Measurements from ENCODE around the gene GOLPH3.
"Not testable (repeated sequence)": the region's sequence is repeated elsewhere in the genome, so short reads cannot be mapped to it uniquely, and the experiment has no call there.

GOLPH3 gene

DNA sequence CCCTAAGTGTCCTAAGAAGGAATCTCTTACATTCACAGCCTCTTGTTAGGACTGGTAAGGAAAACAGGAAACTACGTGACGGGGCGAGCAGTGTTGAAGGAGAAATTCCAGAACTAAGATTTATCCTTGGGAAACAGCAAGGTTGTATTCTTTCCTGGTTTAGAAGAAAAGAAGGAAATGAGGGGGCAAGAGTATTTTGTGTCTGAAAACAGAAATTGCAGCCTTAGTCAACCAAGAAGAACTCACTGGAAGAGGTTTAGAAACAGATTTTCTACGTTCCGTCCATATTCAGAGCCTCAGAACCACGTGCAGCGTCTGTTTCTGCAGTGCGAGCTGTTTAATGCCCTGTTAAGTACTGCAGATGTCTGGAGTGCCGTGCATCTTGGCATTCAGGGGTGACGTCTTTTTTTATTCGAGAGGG lies 75.2 kb downstream of the GOLPH3 start:
- DNase-seq (ENCODE audit: low read depth), result no peak

DNA sequence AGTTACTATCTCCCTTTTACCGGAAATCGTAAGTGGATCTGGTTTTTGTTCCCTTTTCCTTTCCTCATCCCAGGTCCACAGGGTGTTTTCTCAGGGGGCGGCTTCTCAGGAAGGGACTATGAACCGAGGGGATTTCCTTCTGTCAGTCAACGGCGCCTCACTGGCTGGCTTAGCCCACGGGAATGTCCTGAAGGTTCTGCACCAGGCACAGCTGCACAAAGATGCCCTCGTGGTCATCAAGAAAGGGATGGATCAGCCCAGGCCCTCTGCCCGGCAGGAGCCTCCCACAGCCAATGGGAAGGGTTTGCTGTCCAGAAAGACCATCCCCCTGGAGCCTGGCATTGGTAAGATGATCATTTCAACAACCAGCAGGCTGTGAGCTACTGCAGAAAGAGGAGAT lies 75.8 kb downstream of the GOLPH3 start:
- no peak for DNase-seq (ENCODE audit: low read depth)

DNA sequence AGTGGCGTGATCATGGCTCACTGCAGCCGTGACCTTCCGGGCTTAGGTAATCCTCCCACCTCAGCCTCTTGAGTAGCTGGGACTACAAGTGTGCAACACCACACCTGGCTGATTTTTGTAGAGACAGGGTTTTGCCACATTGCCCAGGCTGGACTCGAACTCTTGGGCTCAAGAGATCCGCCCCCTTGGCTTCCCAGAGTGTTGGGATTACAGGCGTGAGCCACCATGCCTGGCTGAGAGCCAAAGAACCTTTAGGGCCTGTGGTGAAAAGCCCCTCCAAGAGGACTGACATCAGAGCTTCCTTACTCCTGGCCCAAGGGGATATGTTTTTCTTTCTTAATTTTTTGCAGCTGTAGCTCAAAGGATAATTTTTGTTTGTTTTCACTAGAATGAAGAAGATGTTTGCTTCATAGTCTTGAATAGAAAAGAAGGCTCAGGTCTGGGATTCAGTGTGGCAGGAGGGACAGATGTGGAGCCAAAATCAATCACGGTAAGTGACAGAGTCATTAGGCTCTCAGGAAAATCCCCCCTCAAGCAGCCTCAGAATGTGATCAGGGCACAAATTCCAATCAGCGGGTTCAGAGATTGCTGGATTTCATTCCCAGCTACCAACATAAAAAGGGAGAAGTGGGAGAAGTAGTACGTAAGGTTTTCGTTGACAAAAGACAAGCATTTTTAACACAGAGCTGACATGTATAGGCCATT lies 77.1 kb downstream of the GOLPH3 start:
- no peak for DNase-seq (ENCODE audit: low read depth)

DNA sequence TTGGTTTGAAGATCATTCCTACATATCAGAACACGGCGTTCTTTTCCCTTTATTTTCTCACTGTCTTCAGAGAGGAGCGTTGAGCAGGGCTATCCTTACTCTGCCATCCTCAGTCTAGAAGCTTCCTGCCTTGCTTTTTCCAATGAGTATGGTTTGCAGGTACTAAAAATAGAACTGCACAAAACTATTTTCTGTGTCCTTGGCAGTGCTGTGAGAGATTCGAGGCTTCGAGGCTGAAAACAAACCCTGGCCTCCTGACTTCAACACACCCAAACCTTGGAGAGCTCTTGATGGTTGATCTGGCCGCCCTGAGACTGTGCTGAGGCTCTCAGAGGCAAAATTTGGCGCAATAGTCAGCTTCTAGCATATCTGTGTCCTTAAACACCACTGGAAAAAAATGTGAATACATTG lies 78.9 kb downstream of the GOLPH3 start:
- no peak for DNase-seq (ENCODE audit: low read depth)

DNA sequence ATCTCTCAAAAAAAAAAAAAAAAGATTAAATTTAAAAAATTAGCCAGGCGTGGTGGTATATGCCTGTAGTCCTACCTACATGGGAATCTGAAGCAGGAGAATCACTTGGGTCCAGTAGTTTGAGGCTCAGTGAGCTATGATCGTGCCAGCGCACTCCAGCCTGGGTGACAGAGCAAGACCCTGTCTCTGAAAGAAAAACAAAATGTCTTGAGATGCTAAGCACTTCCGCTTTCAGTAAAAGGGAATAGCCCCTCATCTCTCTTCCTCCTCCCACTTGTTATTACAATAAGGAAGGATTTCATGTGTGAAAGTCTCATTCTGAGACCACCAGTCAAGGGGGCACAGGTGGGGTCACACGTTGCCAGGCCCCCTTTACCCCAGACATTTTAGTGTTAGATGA lies 79.4 kb downstream of the GOLPH3 start:
- no peak for DNase-seq (ENCODE audit: low read depth)

DNA sequence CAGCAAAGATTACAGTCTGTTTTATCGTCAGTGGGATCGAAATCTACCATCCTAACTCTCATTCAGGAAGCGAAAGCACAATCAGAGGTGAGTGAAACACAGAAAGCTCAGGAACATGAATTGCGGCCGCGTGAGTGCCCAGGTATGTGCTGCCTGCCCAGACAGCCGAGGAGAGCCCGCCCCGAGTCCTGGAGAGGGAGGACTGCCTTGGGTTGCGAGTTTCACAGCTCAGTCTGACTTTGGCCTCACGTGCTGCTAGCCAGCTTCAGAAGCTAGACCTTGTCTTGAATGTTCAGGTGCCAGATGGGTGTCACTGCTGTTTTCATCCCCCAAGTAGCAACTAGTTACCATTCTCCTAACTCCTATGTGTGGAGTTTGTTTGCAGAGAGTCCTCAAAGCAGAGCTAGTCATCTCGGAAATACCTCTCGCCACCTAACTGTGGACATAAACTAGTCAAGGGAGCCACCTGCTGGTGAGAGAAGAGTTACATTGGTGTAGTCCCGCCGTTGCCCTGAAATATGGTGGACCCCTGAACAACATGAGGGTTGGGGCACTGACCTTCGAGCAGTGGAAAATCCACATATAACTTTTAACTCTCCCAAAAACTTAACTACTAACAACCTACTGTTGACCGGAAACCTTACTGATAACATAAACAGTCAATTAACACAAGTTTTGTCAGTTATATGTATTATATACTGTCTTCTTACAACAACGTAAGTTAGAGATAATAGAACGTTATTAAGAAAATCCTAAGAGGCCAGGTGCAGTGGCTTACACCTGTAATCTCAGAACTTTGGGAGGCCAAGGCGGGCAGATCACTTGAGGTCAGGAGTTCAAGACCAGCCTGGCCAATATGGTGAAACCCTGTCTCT lies 80.9 kb downstream of the GOLPH3 start:
- peak; percentile 59 for DNase-seq (ENCODE audit: low read depth)

DNA sequence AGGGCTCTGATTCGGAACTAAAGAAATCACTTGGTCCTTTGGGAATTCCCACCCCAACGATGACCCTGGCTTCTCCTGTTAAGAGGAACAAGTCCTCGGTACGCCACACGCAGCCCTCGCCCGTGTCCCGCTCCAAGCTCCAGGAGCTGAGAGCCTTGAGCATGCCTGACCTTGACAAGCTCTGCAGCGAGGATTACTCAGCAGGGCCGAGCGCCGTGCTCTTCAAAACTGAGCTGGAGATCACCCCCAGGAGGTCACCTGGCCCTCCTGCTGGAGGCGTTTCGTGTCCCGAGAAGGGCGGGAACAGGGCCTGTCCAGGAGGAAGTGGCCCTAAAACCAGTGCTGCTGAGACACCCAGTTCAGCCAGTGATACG lies 83.4 kb downstream of the GOLPH3 start:
- no peak for DNase-seq (ENCODE audit: low read depth)

DNA sequence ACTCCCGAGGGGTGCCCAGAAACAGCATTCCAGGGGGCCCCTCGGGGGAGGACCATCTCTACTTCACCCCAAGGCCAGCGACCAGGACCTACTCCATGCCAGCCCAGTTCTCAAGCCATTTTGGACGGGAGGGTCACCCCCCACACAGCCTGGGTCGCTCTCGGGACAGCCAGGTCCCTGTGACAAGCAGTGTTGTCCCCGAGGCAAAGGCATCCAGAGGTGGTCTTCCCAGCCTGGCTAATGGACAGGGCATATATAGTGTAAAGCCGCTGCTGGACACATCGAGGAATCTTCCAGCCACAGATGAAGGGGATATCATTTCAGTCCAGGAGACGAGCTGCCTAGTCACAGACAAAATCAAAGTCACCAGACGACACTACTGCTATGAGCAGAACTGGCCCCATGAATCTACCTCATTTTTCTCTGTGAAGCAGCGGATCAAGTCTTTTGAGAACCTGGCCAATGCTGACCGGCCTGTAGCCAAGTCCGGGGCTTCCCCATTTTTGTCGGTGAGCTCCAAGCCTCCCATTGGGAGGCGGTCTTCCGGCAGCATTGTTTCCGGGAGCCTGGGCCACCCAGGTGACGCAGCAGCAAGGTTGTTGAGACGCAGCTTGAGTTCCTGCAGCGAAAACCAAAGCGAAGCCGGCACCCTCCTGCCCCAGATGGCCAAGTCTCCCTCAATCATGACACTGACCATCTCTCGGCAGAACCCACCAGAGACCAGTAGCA lies 83.9 kb downstream of the GOLPH3 start:
- DNase-seq (ENCODE audit: low read depth), result no peak

DNA sequence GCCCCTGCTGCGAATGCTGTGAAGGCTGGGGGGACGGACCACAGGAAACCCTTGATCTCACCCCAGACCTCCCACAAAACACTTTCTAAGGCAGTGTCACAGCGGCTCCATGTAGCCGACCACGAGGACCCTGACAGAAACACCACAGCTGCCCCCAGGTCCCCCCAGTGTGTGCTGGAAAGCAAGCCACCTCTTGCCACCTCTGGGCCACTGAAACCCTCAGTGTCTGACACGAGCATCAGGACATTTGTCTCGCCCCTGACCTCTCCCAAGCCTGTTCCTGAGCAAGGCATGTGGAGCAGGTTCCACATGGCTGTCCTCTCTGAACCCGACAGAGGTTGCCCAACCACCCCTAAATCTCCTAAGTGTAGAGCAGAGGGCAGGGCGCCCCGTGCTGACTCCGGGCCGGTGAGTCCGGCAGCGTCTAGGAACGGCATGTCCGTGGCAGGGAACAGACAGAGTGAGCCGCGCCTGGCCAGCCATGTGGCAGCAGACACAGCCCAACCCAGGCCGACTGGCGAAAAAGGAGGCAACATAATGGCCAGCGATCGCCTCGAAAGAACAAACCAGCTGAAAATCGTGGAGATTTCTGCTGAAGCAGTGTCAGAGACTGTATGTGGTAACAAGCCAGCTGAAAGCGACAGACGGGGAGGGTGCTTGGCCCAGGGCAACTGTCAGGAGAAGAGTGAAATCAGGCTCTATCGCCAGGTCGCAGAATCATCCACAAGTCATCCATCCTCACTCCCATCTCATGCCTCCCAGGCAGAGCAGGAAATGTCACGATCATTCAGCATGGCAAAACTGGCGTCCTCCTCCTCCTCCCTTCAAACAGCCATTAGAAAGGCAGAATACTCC lies 84.7 kb downstream of the GOLPH3 start:
- DNase-seq (ENCODE audit: low read depth), result no peak

DNA sequence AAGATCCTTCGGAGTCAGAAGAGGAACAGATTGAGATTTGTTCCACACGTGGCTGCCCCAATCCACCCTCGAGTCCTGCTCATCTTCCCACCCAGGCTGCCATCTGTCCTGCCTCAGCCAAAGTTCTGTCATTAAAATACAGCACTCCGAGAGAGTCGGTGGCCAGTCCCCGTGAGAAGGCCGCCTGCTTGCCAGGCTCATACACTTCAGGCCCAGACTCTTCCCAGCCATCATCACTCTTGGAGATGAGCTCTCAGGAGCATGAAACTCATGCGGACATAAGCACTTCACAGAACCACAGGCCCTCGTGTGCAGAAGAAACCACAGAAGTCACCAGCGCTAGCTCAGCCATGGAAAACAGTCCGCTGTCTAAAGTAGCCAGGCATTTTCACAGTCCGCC lies 85.9 kb downstream of the GOLPH3 start:
- DNase-seq (ENCODE audit: low read depth), result no peak

DNA sequence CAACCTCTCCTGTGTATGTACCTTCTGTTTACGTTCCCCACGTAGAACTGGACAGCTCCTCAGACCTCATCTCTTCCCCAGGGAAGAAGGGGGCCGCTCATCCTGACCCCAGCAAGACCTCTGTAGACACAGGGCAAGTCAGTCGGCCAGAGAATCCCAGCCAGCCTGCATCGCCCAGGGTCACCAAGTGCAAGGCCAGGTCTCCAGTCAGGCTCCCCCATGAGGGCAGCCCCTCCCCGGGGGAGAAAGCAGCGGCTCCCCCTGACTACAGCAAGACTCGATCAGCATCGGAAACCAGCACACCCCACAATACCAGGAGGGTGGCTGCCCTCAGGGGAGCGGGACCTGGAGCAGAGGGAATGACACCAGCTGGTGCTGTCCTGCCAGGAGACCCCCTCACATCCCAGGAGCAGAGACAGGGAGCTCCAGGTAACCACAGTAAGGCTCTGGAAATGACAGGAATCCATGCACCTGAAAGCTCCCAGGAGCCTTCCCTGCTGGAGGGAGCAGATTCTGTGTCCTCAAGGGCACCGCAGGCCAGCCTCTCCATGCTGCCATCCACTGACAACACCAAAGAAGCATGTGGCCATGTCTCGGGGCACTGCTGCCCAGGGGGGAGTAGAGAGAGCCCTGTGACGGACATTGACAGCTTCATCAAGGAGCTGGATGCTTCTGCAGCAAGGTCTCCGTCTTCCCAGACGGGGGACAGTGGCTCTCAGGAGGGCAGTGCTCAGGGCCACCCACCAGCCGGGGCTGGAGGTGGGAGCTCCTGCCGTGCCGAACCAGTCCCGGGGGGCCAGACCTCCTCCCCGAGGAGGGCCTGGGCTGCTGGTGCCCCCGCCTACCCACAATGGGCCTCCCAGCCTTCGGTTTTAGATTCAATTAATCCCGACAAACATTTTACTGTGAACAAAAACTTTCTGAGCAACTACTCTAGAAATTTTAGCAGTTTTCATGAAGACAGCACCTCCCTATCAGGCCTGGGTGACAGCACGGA lies 86.7 kb downstream of the GOLPH3 start:
- no peak for DNase-seq (ENCODE audit: low read depth)

DNA sequence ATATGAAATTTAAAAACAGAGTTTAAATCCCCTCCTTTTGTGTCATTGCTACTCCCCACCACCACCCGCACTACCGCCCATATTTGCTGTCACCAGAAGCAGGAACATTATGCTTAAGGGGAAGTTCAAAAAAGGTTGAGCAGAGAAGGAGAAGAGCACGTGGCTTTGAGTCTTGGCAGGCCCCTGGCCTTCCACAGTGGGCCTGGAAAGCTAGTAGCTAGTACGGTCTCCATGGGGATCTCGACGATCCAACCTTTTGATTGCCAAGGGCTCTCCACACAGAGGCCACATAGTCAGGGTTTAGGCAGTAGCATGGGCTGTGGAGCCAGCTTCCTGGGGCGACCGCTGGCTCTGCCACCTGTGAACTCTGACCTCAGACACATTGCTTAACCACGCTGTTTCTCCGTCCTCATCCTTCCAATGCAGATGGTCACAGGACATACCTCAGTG lies 90.1 kb downstream of the GOLPH3 start:
- no peak for DNase-seq (ENCODE audit: low read depth)

DNA sequence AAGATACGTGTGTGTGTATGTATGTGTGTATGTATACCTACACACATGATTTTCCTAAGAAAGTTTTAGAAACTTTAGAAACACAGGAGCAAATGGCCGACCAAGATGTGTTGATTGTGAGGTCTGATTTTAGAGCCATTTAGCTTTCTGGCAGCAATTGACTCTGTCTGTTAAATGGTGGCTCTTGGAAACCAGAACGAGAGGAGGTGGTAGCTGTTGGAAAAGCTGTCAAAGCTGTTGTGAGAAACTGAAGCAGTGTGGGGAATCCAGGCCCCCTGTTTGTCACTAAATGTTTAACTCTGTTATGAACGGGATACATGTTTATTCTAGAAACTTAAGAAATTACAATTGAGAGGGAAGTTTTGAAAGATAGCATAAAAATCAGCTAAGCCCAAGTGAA lies 91.4 kb downstream of the GOLPH3 start:
- DNase-seq (ENCODE audit: low read depth), result no peak

DNA sequence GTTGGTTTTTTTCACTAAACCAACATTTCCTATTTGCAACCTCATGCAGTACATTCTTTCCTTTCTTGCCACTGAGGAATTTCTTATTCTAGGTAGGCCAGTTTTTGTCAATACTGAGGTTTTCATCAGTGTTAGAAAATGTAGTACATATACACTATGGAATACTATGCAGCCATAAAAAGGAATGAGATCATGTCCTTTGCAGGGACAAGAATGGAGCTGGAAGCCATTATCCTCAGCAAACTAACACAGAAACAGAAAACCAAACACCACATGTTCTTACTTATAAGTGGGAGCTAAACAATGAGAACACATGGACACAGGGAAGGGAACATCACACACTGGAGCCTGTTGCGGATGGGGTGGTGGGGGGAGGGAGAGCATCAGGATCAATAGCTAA lies 93.6 kb downstream of the GOLPH3 start:
- DNase-seq (ENCODE audit: low read depth), result not testable (repeated sequence)

DNA sequence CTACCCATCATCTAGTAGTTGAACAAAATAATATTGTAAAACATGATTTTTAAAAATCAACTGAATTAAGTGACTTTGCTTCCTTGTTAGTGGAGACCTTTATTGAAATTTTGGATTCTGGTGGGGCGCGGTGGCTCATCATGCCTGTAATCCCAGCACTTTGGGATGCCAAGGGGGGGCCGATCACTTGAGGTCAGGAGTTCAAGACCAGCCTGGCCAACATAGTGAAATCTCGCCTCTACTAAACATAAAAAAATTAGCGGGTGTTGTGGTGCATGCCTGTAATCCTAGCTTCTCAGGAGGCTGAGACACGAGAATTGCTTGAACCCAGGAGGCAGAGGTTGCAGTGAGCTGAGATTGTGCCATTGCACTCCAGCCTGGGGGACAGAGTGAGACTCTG lies 95.3 kb downstream of the GOLPH3 start:
- not testable (repeated sequence) for DNase-seq (ENCODE audit: low read depth)

DNA sequence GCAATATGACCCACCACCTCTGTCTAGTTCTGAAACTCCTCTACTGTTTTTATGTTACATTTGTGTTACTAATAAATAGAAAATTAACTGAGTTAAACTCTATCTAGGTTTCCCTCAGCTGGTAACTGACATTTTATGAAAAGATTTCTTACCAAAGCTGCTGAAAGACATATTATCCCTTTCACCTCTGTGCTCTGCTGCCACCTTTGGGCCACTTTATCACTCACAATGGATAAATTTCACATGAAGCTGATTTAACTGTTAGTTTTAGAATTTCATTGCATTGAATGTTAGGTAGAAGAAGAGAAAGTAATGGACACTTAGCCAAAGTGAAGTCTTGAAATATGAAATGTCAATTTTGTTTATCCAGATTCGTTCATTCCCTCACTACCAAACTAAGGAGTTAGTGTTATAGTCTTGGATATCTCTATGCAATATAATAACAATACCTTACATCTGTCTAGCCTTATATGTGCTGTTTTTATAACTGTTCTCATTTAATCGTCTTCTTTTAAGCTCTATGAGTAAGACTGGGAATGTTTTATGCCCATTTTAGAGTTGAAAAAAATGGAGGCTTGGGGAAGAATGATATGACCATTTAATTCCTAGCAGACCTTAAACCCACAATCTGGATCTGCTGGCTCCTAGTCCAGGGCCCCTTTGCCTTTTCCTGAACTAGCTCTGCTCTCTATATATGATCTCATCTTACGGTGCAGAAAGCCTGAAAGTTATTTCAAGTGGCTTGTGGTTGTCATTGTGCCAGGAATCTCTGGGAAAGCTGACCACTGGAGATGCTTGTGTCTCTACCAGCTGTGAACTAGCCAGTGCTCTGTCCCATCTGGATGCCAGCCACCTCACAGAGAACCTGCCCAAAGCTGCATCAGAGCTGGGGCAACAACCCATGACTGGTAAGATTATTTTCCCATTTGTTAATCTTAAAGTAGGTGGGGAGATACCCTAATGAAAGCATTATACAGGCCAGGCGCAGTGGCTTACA lies 97.1 kb downstream of the GOLPH3 start:
- peak; percentile 28 for DNase-seq (ENCODE audit: low read depth)

Data from non-pigmented ciliary epithelial cell (primary cell).